Measurements from ENCODE around the gene PPEF1.

PPEF1 gene

DNA sequence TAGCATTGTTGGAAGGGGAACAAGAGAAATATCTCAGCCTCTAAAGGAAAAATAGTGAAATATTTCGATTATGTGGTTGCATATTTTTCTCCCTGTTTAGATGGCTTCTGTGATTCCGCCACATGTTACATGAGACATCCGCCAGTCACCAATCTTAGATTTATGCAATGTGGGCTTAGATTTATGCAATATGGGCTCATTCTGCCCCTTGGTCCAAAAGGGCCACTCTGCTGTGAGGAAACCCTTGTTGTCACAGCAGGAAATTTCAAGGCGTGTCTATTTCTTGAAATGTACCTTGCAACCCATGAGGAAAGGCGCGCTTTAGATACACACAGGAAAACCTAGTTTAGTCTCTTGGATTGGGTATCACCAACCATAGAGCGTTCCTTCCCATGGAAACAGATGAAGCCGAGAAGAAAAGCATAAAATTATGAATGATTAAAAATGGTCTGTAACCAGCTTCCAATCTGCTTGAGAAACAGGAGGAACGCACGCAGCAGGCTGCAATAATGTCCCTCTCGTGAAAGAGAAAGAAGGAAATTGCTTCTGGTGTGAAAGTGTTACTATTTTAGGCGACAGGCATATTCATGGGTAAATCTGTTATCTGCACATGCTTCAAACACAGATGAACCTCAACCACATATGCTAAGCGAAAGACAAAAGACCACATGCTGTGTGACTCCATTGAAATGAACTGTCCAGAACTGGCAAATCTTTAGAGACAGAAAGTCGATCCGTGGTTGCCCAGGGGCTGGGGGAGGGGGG is 39.2 kb upstream of the PPEF1 start:
- TF ChIP-seq NFIC (IDR thresholded peaks at IDR 0.05) (no peak), CREB1 (IDR thresholded peaks at IDR 0.05; ENCODE audit: low read depth) (no peak)

DNA sequence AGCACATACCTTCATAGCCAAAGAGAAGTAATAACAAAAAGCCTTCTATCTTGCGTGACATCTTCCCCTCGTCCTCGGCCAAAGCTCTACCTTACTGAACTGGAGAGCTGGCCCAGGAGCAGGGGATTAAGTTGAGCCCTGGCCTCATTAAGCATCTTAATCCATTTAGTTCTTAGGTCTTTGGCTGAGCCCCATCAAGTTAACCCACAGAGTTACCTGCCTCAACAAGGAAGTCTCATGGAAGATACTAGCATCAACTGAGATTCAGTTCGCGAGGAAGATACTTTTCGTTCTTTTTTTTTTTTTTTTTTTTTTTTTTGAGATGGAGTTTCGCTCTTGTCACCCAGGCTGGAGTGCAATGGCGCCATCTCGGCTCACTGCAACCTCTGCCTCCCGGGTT is 35.4 kb upstream of the PPEF1 start, which contains the start of gene RS1:
Gene RS1, minus strand, starts transcription at position 101 of the 400 bp plus-strand sequence. Its CDS starts 40 bp downstream, at position 61.
- TF ChIP-seq NFIC (IDR thresholded peaks at IDR 0.05): no peak
- TF ChIP-seq FOXM1 (IDR thresholded peaks at IDR 0.05; ENCODE audit: borderline replicate concordance, low read depth): no peak
- TF ChIP-seq, protein P1, sequence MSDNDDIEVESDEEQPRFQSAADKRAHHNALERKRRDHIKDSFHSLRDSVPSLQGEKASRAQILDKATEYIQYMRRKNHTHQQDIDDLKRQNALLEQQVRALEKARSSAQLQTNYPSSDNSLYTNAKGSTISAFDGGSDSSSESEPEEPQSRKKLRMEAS (IDR thresholded peaks at IDR 0.05): no peak
- no peak for TF ChIP-seq YY1 (IDR thresholded peaks at IDR 0.05; ENCODE audit: low read depth)
- TF ChIP-seq CEBPB (IDR thresholded peaks at IDR 0.05): no peak
- TF ChIP-seq TEAD4 (IDR thresholded peaks at IDR 0.05): no peak
- TF ChIP-seq EGR1 (IDR thresholded peaks at IDR 0.05): no peak
- no peak for TF ChIP-seq TCF12 (IDR thresholded peaks at IDR 0.05; ENCODE audit: low read depth)
- TF ChIP-seq, protein P2, sequence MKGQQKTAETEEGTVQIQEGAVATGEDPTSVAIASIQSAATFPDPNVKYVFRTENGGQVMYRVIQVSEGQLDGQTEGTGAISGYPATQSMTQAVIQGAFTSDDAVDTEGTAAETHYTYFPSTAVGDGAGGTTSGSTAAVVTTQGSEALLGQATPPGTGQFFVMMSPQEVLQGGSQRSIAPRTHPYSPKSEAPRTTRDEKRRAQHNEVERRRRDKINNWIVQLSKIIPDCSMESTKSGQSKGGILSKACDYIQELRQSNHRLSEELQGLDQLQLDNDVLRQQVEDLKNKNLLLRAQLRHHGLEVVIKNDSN (IDR thresholded peaks at IDR 0.05): no peak
- TF ChIP-seq RAD21 (IDR thresholded peaks at IDR 0.05; ENCODE audit: low read depth): no peak
- TF ChIP-seq TAF1 (IDR thresholded peaks at IDR 0.05; ENCODE audit: low read depth): no peak
- TF ChIP-seq CREB1 (IDR thresholded peaks at IDR 0.05; ENCODE audit: low read depth): no peak

DNA sequence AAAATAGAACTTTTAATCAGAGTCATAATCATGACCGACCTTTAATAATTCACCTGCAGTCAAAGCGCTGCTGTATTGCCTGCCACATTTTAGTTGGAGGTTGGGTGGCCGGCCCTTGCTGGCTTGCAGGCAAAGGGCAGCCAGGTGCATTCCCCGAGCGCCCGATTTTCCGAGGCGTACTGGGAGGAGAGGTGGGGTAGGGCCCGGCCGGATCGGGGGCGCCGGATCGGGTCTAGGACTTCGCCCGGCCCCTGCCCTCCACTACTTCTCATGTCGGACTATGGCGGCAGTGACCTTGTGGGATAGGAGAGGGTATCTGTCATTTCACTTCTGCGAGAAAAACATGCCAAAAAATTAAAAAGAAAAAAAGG is 33.0 kb upstream of the PPEF1 start:
- TF ChIP-seq TCF12 (IDR thresholded peaks at IDR 0.05; ENCODE audit: low read depth): no peak
- no peak for TF ChIP-seq RAD21 (IDR thresholded peaks at IDR 0.05; ENCODE audit: low read depth)
- 0 out of 2 replicates have a peak, but pooled peaks have one; percentile 8 for TF ChIP-seq ZBTB7A (IDR thresholded peaks at IDR 0.05; ENCODE audit: low read depth)
- TF ChIP-seq, protein P1 (IDR thresholded peaks at IDR 0.05): no peak
- TF ChIP-seq FOXM1 (IDR thresholded peaks at IDR 0.05; ENCODE audit: borderline replicate concordance, low read depth): no peak

DNA sequence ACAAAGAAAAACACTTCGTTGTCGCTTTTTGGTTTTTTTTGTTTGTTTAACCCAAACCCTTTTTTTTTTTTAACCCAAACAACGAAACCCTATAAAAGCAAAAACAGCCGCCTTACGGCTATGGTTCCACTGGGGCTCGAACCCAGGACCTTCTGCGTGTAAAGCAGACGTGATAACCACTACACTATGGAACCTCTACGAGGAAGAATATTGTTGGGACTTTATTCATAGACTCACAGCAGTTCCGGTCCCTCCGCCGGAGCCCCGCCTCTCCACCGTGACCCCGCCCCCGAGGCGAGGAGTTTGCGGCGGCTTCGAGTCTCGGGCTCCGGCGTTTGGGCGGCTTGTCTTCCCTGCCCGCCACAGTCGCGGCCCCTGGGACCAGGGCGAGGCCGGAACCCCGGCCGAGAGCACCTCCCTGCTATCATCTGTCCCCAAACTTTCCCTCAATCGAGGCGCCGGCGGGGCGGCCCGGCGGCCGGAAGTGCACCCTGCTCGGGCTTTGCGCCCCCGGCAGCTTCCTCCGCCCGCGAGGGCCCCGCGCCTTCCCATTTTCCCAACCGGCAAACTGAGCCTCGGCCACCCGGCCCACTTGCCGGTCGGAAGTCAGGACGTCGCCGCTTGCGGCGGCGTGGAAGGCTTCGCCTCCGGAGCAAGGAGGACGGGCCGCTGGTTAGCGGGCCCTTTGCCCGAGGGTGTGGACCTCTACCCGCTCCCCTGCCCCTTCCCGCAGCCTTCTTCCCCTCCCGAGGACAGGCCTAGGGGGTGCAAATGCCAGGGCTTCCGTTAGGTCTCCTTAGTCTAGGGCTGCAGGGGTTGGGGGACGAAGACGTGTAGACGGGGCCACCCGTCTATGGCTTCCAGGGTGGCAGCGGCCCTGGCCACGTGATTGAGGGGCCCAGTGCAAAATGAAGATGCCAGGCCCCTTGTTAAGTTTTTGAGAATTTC is 32.4 kb upstream of the PPEF1 start:
- TF ChIP-seq CREB1 (IDR thresholded peaks at IDR 0.05; ENCODE audit: low read depth): no peak
- TF ChIP-seq, protein P2 (IDR thresholded peaks at IDR 0.05): 0 out of 2 replicates have a peak, but pooled peaks have one; percentile 23
- TF ChIP-seq ZBTB7A (IDR thresholded peaks at IDR 0.05; ENCODE audit: low read depth): 0 out of 2 replicates have a peak, but pooled peaks have one; percentile 35
- peak; percentile 71 for TF ChIP-seq TEAD4 (IDR thresholded peaks at IDR 0.05)
- TF ChIP-seq, protein P1 (IDR thresholded peaks at IDR 0.05): peak; percentile 34; the same call in 1 of the 2 replicates
- TF ChIP-seq CEBPB (IDR thresholded peaks at IDR 0.05): no peak
- 0 out of 2 replicates have a peak, but pooled peaks have one; percentile 20 for TF ChIP-seq YY1 (IDR thresholded peaks at IDR 0.05; ENCODE audit: low read depth)

DNA sequence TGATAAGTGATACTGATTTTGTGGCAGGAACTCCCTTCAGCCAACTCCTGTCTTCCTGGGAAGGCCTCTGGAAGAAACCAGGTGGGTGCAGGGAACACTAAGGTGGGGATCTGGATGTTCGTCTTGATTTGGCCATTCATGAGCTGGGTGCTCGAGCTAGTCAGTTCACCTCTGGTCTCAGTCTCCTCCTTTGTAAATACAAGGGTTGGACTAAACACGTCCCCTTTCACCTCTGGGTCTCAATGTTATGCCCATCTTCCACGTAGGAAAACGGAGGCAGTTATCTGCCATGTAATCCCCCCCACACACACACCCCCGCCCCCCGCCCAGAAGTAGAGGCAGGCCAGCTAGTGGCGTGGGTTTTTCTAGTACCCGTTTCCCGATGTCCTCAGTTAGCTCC is 31.4 kb upstream of the PPEF1 start:
- TF ChIP-seq NFIC (IDR thresholded peaks at IDR 0.05): no peak
- TF ChIP-seq RAD21 (IDR thresholded peaks at IDR 0.05; ENCODE audit: low read depth): no peak
- TF ChIP-seq TEAD4 (IDR thresholded peaks at IDR 0.05): no peak
- TF ChIP-seq CREB1 (IDR thresholded peaks at IDR 0.05; ENCODE audit: low read depth): no peak
- TF ChIP-seq ZBTB7A (IDR thresholded peaks at IDR 0.05; ENCODE audit: low read depth): no peak
- TF ChIP-seq FOXM1 (IDR thresholded peaks at IDR 0.05; ENCODE audit: borderline replicate concordance, low read depth): no peak
- no peak for TF ChIP-seq CEBPB (IDR thresholded peaks at IDR 0.05)
- TF ChIP-seq YY1 (IDR thresholded peaks at IDR 0.05; ENCODE audit: low read depth): no peak
- TF ChIP-seq TAF1 (IDR thresholded peaks at IDR 0.05; ENCODE audit: low read depth): no peak
- TF ChIP-seq, protein P3, sequence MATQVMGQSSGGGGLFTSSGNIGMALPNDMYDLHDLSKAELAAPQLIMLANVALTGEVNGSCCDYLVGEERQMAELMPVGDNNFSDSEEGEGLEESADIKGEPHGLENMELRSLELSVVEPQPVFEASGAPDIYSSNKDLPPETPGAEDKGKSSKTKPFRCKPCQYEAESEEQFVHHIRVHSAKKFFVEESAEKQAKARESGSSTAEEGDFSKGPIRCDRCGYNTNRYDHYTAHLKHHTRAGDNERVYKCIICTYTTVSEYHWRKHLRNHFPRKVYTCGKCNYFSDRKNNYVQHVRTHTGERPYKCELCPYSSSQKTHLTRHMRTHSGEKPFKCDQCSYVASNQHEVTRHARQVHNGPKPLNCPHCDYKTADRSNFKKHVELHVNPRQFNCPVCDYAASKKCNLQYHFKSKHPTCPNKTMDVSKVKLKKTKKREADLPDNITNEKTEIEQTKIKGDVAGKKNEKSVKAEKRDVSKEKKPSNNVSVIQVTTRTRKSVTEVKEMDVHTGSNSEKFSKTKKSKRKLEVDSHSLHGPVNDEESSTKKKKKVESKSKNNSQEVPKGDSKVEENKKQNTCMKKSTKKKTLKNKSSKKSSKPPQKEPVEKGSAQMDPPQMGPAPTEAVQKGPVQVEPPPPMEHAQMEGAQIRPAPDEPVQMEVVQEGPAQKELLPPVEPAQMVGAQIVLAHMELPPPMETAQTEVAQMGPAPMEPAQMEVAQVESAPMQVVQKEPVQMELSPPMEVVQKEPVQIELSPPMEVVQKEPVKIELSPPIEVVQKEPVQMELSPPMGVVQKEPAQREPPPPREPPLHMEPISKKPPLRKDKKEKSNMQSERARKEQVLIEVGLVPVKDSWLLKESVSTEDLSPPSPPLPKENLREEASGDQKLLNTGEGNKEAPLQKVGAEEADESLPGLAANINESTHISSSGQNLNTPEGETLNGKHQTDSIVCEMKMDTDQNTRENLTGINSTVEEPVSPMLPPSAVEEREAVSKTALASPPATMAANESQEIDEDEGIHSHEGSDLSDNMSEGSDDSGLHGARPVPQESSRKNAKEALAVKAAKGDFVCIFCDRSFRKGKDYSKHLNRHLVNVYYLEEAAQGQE (IDR thresholded peaks at IDR 0.05; ENCODE audit: low read depth): no peak
- no peak for TF ChIP-seq EGR1 (IDR thresholded peaks at IDR 0.05)
- TF ChIP-seq, protein P1 (IDR thresholded peaks at IDR 0.05): no peak
- TF ChIP-seq EP300 (IDR thresholded peaks at IDR 0.05; ENCODE audit: borderline replicate concordance): no peak
- TF ChIP-seq, protein P2 (IDR thresholded peaks at IDR 0.05): no peak
- no peak for TF ChIP-seq TCF12 (IDR thresholded peaks at IDR 0.05; ENCODE audit: low read depth)

DNA sequence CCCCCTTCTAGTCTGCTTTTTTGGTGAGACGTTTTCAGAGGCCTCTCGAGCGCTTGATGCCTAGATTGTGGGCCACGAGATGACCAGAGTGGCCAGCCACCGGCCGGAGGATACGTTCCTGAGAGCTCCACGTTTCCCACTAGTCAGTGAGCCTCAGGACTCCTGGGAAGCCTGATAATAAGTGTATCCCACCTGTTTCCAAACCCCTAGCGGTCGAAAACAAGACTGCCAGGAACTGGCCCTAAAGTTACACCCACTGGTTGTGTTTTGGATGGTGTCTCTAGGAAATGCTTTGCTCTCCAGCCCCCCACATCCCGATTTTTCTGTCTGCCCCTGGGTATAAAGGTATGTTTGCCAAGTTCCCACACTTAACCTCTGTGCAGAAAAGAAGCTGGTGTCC is 31.0 kb upstream of the PPEF1 start:
- TF ChIP-seq, protein P2 (IDR thresholded peaks at IDR 0.05): no peak
- TF ChIP-seq, protein P3 (IDR thresholded peaks at IDR 0.05; ENCODE audit: low read depth): no peak
- TF ChIP-seq CEBPB (IDR thresholded peaks at IDR 0.05) (no peak), TCF12 (IDR thresholded peaks at IDR 0.05; ENCODE audit: low read depth) (no peak), FOXM1 (IDR thresholded peaks at IDR 0.05; ENCODE audit: borderline replicate concordance, low read depth) (no peak), TAF1 (IDR thresholded peaks at IDR 0.05; ENCODE audit: low read depth) (no peak), TEAD4 (IDR thresholded peaks at IDR 0.05) (no peak), EP300 (IDR thresholded peaks at IDR 0.05; ENCODE audit: borderline replicate concordance) (no peak), YY1 (IDR thresholded peaks at IDR 0.05; ENCODE audit: low read depth) (no peak), RAD21 (IDR thresholded peaks at IDR 0.05; ENCODE audit: low read depth) (no peak), CREB1 (IDR thresholded peaks at IDR 0.05; ENCODE audit: low read depth) (no peak), EGR1 (IDR thresholded peaks at IDR 0.05) (no peak), NFIC (IDR thresholded peaks at IDR 0.05) (no peak), ZBTB7A (IDR thresholded peaks at IDR 0.05; ENCODE audit: low read depth) (no peak)
- TF ChIP-seq, protein P1 (IDR thresholded peaks at IDR 0.05): no peak

Measured in Ishikawa (cell line).